Ecto neural progenitor cell (in vitro differentiated cells): ENCODE measurements around the gene RLN3.
A peak's percentile ranks its signal among the peaks of the same experiment; 100 is the strongest.
"Not testable (repeated sequence)": the region's sequence is repeated elsewhere in the genome, so short reads cannot be mapped to it uniquely, and the experiment has no call there.

Source experiments
- DNase-seq: peaks from one replicate; pipeline ENCODE4 v3.0.0-alpha.2; 2018; ENCODE audit warnings: low spot score

RLN3 gene

DNA sequence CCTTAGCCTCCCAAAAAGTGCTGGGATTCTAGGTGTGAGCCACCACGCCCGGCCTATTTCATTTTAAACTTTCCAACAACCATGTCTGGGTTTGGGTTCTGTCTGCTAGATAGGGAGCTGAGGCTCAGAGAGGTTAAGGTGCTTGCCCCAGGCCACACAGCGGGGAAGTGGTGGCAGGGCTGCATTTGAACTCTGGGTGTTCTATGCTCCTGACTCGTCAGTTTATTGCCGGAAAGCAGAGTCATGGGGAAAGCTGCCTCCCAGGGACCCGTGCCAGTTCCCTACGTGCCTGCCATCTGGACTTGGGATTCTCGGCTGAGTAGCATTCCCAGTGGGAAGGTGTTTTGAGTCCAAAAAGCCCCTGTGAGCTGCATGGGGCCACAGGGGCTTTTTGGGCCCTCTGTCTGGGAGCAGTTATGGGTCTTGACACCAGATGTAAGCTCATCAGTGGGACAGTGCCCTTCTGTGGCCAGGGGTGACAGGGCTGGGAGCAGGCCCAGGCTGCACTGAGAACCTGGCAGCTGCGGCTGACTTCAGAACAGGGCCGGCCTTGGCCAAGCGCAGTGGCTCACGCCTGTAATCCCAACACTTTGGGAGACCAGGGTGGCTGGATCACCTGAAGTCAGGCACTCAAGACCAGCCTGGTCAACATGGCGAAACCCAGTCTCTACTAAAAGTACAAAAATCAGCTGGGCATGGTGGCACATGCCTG lies 32.8 kb upstream of the RLN3 start:
- no peak for DNase-seq

DNA sequence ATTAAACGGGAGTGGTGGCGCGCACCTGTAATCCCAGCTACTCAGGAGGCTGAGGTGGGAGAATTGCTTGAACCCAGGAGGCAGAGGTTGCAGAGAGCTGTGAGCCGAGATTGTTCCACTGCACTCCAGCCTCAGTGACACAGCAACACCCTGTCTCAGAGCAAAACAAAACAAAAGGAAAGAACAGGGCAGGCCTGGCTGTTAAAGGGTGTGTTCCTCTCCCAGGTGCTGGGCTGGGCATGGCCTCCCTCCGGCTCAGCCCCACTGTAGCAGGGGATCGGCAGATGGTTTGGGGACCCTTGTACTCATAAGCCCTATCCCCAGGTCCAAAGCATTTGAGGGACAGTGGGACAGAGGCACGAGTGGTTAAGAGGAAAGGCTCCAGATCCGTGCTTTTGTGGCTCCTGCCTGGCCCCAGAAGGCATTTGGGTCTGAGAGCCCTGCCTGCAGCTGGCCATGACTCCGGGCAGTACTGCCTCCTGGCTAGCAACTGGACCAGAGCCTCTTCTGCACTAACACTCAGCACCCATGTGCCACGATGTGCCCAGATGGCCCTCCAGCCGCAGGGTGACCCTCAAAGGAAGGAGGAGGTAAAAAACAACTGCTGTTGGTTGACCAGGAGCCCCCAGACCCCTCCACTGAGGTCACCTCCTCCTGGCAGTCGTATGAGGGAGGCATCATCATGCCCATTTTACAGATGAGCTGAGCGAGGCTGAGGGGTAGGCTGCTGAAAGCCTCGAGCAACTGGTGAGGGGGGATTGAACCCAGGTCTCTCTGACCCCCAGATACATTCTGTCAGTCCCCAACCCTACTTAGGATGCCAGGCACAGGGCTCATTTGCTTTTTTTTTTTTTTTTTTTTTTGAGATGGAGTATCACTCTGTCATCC lies 31.8 kb upstream of the RLN3 start:
- no peak for DNase-seq

DNA sequence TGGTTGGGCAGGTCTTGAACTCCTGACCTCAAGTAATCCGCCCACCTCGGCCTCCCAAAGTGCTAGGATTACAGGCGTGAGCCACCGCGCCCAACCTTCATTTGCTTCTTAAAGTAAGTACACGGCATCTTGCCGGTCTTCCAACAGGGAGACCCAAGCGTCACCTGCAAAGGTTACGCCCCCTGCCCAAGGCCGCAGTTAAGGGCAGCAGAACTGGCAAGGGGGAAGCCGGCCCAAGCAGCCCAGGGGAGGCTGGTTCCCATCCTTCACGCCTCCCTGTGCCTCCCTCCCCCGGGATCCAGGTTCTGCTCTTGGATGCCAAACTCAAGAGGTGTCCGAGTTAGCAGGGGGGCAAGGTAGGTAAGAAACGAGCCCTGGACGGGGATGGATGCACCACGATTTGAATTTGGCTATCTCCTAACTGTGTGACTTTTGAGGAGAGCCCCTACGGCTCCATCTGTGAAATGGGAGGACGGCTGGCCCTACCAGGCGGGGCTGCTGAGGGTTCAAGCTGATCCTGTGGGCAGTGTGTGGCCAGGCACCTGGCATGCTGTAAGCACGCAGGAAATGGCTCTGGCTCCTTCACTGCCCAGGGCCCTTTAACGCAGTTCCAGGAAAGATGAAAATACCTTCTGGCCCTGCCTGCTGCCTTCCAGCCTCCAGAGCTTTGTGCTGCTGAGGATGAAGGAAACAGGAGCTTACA lies 30.9 kb upstream of the RLN3 start:
- DNase-seq = no peak

DNA sequence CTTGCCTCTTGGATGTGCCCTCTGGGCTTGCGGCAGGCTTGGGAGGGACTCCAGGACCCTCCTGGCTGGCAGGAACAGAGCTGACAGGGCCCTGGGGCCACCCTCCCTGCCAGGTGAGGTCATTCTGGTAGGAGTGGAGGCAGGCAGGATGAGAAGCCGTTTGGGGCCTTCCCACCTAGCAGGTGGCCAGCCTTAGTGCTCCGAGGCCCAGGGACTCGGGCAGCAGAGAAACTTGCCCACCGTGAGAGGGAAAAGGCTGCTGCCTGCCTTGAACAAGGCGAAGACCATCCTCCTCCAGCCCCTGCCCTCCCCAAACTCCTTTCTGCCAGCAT lies 30.4 kb upstream of the RLN3 start:
- no peak for DNase-seq

DNA sequence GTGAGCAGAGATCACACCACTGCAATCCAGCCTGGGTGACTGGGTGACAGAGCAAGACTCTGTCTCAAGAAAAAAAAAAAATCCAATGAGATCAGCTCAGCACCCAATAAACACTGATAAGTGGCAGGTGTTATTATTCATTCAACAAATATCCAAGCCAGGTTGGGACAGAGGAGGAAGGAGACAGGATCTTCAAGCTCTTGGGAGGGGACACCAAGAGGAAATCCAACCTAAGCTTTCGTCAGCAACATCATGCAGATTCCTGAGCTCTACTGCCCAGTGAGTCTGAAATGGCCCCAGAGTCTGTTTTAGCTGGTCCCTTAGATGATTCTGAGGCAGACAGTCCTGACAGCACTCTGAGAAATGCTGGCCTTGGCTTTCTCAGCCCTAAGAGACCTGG lies 29.5 kb upstream of the RLN3 start:
- no peak for DNase-seq

DNA sequence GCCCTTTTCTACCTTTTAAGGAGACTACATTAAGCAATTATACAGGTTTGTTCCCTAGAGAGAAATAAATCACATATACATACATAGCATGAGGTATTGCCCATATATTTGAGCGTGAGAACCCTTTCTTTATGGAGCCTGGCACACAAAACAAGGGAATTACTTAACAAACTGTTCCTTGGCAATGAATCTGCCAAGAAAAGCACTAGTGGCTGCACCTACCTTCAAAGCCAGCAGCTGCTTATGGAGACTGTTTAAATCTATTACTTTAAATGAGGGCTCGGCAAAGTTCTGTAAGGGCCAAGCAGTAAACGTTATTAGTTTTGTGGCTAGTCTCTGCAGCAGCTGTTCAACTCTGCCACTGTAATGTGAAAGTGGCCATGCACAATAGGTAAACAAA lies 28.9 kb upstream of the RLN3 start:
- DNase-seq = no peak

DNA sequence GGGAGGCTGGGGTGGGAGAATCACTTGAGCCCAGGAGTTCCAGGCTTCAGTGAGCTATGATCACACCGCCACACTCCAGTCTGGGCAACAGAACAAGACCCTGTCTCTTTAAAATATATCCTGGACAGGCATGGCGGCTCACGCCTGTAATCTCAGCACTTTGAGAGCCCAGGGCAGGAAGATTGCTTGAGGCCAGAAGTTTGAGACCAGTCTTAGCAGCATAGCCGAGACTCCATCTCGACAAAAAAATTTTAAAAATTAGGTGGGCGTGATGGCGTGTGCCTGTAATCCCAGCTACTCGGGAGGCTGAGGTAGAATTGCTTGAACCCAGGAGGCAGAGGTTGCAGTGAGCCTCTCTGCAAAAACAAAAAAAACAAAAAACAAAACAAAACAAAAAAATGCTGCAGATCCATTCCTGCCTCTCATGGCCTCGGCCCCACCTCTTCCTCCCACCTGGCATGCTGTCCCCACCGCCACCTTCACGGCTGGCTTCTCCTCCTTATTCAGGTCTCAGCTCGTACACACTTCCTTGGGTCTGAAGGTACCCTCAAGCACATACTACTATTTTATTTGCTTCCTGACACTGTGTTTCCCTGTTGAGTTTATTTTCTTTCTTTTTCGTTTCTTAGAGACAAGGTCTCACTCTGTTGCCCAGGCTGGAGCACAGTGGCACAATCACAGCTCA lies 27.1 kb upstream of the RLN3 start:
- no peak for DNase-seq

DNA sequence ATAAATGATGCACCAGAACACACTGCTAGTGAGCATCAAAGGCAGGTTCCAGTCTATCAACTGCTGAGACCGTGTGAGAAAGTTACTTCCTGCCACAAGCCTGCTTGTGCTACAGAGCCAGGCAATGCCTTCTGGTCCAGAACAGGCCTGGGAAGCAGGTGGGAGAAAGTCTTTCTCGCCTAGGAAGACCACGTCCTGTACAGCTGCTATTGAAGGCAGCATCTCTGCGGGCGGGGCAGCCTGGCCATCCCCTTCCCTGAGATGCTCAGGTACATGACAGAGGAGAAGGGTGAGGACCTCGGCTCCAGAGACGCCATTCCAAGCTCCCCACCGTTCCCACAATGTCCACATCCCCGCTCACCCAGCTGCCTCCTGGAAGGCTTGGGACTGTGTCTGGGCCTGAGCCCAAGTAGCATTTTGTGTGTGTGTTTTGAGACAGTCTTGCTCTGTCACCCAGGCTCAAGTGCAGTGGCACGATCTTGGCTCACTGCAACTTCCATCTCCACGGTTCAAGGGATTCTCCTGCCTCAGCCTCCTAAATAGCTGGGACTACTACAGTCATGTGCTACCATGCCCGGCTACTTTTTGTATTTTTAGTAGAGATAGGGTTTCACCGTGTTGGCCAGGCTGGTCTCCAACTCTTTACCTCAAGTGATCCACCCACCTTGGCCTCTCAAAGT lies 25.2 kb upstream of the RLN3 start:
- no peak for DNase-seq

DNA sequence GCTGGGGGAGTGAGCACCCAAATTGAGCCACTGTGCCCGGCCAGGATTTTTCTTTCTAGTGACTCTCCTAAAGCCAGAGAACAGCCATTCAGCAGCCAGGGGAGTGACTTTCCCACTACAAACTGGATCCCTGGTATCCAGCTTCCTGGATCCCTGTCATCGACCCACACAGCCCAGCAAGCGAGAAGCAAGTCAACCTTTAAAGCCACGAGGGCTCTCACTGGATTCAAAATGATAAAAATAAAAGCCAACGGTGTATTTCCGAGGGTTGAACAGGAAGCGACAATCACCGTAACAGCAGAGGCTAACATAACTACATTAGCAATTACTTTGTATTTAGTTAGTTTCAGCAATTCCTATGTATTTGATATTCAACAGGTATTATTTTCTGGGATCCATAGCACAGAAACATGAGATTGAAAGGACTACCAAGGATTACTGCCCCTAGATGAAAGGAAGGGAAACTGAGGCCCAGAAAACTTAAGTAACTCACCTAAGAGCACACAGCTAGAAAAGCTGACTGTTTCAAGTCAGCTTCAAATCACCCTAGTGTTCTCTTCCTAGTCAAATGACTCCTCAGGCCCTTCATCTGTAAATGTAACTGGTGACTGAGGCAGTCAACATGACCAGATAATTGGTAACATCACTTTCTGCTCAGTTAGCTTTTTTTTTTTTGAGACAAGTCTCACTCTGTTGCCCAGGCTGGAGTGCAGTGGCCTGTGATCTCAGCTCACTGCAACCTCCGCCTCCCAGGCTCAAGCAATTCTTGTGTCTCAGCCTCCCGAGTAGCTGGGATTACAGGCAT lies 24.5 kb upstream of the RLN3 start:
- no peak for DNase-seq

DNA sequence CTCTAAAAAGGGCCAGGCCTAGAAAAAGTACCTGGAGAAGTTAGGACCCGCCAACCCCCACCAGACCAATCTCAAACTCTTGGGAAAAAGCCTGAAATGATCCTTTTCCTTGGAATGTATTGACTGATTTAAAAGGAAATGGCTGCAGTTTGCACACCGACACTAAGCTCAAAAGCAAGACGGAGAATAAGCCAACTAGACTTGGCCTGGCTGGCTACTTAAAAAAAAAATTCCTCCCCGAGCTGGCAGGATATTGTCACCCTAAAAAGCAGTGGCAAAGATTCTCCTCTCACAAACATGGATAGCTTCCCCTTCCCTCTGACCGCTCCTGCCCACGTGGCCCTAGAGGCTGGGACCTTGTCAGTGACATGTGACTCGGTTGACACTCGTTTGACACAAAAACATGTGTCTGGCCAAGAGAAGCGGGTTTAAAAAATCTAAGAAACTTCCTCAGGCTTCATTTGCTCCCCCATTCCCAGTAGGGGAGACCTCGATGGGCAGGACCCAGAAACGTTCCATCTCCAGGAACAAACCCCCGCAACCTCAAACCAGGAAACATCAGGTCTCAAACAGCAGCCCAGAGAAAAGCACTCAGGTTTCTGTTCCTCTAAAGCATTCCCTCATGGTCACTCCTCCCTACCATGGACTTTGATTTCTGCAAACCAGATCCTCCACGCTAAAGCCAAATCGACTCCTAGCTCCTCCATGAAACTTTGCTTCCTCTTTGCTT lies 23.2 kb upstream of the RLN3 start:
- no peak for DNase-seq

DNA sequence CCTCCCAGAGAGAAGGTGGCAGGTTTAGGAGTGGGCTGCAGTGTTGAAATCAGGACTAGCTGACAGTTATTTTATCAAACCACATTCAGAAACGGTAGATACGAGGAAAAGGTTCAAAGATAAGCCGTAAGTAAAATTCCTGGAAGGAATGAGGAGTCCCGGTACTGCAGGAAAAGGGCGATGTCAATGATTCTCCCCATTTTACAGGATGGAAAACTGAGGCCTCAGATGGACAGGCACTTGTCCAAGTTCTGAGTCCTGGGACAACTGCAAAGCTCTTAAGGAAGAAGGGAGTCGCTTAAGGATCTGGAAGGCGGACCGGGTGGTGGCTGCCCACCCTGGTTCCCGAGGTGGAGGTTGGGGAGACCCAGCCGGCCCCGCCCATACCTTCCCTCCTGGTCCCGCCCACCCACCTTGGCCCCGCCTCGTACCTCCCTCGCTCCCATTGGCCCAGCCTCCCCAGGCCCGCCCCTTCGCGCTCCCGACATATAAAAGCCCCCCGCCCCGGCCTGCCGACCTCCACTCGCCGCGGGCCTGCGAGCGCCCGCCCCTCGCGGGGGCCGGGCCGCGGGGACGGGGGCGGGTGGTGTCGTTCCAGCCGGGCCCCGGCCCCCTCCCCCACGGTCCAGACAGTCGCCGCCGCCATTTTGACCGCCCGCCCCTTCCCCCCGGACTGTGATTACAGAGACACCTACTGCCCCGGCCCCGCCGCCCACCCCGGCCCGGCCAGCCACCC lies 22.4 kb upstream of the RLN3 start:
- DNase-seq = peak; percentile 95

DNA sequence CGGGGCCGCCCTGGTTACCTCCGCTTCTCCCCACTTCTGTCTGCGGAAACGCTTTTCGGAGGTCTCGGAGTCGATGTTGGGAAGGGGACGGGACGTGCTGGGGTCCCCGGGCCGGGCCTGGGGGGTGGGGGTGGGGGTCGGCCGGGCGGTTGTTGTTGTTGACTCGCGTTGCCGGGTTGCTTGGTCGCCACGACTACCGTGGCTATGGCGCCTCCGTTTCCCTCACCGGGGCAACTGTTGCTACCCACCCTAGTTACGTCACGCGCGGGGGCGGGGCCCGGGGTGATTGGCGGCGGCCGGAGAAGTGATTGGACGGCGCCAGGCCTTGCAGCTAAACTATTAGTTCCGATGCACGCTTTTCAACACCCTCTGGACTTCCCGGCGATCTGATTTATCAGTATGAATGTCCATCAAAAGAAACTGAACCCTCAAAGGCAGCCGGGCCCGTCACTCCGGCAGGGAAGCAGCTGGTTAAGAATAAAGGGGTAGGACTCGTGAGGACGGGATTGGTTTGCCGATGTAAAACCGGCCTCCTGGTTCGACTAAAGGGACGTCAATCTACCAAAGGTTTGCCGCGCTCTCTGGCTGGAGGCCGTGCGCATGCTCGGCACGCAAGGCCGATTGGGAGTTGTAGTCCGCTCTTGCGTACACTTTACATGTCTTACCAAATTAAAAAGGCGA lies 21.7 kb upstream of the RLN3 start, which contains the start of gene RFX1:
Gene RFX1 (minus strand): TSS at position 236 of the 681 bp plus-strand sequence. CDS start 12,477 bp downstream, outside the sequence.
- DNase-seq = peak; percentile 100

DNA sequence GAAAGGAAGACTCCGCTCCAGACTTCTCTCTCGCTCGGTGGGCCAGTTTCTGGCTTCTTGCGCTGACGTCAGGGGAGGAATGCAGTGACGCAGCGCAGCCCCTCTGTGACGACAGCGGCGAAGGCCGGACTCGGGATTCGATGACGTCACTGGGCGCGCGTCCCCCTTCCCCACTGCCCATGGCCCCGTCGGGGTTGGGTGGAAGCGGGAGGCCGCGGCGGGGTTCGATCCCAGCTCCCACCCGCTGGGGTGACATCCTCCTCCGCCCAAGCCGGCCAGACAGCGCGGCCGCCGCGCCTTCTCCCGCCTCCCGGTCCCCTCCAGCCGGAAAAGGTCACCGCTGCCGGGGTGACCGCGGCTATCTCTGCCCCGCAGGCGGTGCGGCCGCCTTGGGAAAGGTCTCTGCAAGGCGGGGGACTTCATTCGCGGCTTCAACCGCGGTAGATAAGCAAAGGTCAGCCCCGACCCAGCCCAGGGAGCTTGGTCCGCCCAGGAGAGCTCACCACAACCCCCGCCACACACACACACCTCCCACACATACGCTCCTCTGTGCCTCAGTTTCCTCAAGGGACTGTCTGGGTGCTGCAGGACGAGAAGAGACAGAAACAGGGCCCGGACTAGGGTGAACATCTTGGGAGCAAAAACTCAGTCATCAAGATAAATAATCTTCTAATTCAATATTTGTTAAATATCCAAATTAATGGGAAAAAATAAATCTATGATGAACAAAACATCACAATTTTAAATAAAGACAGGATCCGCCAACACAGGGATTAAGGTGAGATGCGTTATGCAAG lies 21.0 kb upstream of the RLN3 start:
- peak; percentile 96 for DNase-seq

DNA sequence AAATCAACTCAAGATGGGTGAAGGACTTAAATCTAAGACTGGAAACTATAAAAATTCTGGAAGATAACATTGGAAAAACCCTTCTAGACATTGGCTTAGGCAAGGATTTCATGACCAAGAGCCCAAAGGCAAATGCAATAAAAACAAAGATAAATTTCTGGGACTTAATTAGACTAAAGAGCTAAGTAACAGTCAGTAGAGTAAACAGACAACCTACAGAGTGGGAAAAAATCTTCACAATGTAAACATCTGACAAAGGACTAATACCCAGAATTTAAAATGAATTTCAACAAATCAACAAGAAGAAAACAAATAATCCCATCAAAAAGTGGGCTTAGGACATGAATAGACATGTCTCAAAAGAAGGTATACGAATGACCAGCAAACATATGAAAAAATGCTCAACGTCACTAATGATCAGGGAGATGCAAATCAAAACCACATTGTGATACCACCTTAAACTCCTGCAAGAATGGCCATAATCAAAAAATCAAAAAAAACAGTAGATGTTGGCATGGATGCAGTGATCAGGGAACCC lies 15.5 kb upstream of the RLN3 start:
- no peak for DNase-seq

DNA sequence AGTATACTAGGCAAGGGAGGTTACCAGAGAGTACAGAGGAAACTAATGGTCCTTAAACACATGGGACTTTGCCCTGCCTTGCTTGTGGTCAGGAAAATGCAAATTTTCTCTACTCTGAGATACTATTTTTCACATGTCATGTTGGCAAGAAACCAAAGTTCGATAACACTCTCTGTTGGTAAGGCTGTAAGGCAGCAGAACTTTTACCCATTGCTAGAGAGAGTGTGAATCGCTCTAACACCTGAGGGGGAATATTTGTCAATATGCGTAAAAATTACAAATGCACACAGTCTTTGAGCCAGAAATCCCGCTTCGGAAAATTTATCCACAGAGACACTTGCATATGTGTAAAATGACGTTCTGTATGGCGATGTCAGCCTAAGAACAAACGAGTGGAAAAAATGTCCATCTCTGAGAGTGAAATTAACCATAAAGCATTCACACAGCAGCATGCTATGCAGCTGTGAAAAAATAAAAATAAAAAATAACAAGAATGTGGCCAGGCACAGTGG lies 12.4 kb upstream of the RLN3 start:
- no peak for DNase-seq

DNA sequence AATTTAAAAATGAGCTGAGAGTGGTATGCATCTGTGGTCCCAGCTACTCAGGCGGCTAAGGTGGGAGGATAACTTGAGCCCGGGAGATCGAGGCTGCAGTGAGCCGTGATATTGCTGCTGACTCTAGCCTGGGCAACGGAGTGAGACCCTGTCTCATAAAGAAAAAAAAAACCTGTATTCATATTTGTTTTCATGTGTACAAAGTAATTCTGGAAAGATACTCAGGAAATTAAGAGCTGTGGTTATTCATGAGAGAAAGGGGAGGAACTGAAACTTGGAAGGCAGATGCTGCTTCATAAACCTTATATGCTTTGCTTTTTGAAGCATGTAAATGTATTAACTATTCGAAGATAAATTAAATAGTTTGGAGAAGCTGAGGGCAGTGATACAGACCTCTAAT lies 8.8 kb upstream of the RLN3 start:
- DNase-seq = no peak

DNA sequence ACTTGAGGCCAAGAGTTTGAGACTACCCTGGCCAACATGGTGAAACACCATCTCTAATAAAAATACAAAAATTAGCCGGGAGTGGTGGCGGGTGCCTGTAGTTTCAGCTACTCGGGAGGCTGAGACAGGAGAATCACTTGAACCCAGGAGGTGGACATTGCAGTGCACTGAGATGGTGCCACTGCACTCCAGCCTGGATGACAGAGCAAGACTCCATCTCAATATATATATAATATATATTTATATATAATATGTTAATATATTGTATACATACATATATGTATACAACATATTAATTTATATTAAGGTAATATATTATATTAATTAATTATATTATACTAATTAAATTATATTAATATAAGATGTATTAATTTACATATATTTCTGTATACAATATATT lies 8.2 kb upstream of the RLN3 start:
- not testable (repeated sequence) for DNase-seq

DNA sequence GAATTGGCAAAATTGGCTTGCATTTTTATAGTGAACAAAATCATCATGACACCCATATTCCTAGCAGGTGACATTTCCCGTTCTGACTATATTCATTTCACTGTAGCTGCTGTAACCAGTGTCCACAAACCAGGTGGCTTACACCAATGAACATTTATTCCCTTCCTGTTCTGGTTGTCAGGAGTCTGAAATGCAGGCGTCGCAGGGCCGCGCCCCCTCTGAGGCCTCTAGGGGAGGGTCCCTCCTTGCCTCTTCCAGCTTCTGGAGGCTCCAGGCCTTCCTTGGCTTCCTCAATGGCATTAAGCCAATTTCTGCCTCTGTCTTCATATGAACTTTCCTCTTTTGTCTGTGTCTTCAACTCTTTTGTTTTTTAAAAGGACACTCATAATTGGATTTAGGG lies 6.5 kb upstream of the RLN3 start:
- no peak for DNase-seq
